K562 (cell line): ENCODE measurements around the gene IFT25. TPM values are rescaled to one million over a fixed set of nuclear protein-coding genes. Genes with fewer than 3 reads are reported as not detected.

Experiments
- CHD2 ChIP-seq: IDR thresholded peaks from 2 replicates; pipeline ENCODE4 v1.6.1; 2011; ENCODE audit warnings: low read depth, low read length
- CSDE1 ChIP-seq, 2 experiments: fragments of 450-650 bp; IDR thresholded peaks; 2 replicates each; pipeline ENCODE4 v1.6.1; 2016; ENCODE audit warnings: mild to moderate bottlenecking in 1 of 2
- MTA2 ChIP-seq: fragments of 450-650 bp; IDR thresholded peaks from 2 replicates; pipeline ENCODE4 v1.6.1; 2016; ENCODE audit warnings: low read depth
- RBM17 ChIP-seq: fragments of 200-400 bp; formaldehyde crosslinking; IDR thresholded peaks from 2 replicates; pipeline ENCODE4 v1.6.1; 2017; ENCODE audit warnings: low read depth, mild to moderate bottlenecking, low read length, borderline replicate concordance
- RBM34 ChIP-seq: fragments of 200-400 bp; formaldehyde crosslinking; IDR thresholded peaks from 2 replicates; pipeline ENCODE4 v1.6.1; 2018; ENCODE audit warnings: low read length, borderline replicate concordance; ENCODE audit not compliant: insufficient read depth
- SAFB ChIP-seq: fragments of 200-400 bp; formaldehyde crosslinking; IDR thresholded peaks from 2 replicates; pipeline ENCODE4 v1.6.1; 2017; ENCODE audit warnings: low read depth, low read length, borderline replicate concordance
- TCF3 ChIP-seq: sonication (generic); formaldehyde crosslinking; IDR thresholded peaks from 2 replicates; pipeline ENCODE4 v1.4.0; 2020; ENCODE audit warnings: mild to moderate bottlenecking, missing genetic modification reagents
- ZNF280B ChIP-seq: fragments of 250-450 bp; sonication (Bioruptor Pico); IDR thresholded peaks from 2 replicates; pipeline ENCODE4 v1.5.1; 2021; ENCODE audit warnings: mild to moderate bottlenecking
- ZNF324 ChIP-seq: fragments of 250-450 bp; sonication (Bioruptor Pico); IDR thresholded peaks from 2 replicates; pipeline ENCODE4 v1.4.0; 2020; ENCODE audit warnings: mild to moderate bottlenecking
- ZNF395 ChIP-seq: fragments of 200-800 bp; sonication (Bioruptor generic); IDR thresholded peaks from 2 replicates; pipeline ENCODE4 v1.6.1; 2017; ENCODE audit warnings: missing genetic modification characterization, missing compliant biosample characterization
- ZNF408 ChIP-seq: fragments of 250-450 bp; sonication (Bioruptor Pico); IDR thresholded peaks from 2 replicates; pipeline ENCODE4 v1.4.0; 2020; ENCODE audit warnings: low read depth, mild to moderate bottlenecking, moderate library complexity
- polyA plus RNA-seq, 8 experiments: library from polyadenylated mRNA; depleted of rRNA in 4 of 8; stranded (reverse) in 5 of 8; unstranded in 3 of 8; fragments of >200 nt; fragmentation: Nextera tagmentation in 2 of 8; fragmentation: Illumina TruSeq in 1 of 8; extraction: Ambion mirVana in 2 of 8; extraction: Trizol in 1 of 8; gene quantifications; 2 replicates each; pipeline versions ENCODE4 v1.2.1 to v1.2.3, GENCODE V29; 2011 to 2014; ENCODE audit warnings: inconsistent platforms in 1 of 8, missing spikeins in 1 of 8
- total RNA-seq, 7 experiments: library from RNA; depleted of rRNA in 6 of 7; stranded (reverse); fragments of >200 nt in 6 of 7; fragmentation: Illumina TruSeq in 2 of 7; extraction: Trizol in 2 of 7; gene quantifications; 2 replicates each; pipeline versions ENCODE4 v1.2.1 to v1.2.3, GENCODE V29; 2011 to 2021; ENCODE audit warnings: low replicate concordance in 1 of 7
- TF ChIP-seq, protein P1 (sequence below): fragments of 200-600 bp; sonication (generic); IDR thresholded peaks from one replicate; pipeline ENCODE4 v1.6.1; 2012; ENCODE audit warnings: mild to moderate bottlenecking, low read depth, low read length, inconsistent platforms

Gene IFT25
- total and polyA plus RNA-seq, 9 of the 15 experiments (the other 6 are each of a cell fraction or from before 2014, with no cell fraction given): 93.6 to 209 (median 167) TPM

- TF ChIP-seq, protein P1, sequence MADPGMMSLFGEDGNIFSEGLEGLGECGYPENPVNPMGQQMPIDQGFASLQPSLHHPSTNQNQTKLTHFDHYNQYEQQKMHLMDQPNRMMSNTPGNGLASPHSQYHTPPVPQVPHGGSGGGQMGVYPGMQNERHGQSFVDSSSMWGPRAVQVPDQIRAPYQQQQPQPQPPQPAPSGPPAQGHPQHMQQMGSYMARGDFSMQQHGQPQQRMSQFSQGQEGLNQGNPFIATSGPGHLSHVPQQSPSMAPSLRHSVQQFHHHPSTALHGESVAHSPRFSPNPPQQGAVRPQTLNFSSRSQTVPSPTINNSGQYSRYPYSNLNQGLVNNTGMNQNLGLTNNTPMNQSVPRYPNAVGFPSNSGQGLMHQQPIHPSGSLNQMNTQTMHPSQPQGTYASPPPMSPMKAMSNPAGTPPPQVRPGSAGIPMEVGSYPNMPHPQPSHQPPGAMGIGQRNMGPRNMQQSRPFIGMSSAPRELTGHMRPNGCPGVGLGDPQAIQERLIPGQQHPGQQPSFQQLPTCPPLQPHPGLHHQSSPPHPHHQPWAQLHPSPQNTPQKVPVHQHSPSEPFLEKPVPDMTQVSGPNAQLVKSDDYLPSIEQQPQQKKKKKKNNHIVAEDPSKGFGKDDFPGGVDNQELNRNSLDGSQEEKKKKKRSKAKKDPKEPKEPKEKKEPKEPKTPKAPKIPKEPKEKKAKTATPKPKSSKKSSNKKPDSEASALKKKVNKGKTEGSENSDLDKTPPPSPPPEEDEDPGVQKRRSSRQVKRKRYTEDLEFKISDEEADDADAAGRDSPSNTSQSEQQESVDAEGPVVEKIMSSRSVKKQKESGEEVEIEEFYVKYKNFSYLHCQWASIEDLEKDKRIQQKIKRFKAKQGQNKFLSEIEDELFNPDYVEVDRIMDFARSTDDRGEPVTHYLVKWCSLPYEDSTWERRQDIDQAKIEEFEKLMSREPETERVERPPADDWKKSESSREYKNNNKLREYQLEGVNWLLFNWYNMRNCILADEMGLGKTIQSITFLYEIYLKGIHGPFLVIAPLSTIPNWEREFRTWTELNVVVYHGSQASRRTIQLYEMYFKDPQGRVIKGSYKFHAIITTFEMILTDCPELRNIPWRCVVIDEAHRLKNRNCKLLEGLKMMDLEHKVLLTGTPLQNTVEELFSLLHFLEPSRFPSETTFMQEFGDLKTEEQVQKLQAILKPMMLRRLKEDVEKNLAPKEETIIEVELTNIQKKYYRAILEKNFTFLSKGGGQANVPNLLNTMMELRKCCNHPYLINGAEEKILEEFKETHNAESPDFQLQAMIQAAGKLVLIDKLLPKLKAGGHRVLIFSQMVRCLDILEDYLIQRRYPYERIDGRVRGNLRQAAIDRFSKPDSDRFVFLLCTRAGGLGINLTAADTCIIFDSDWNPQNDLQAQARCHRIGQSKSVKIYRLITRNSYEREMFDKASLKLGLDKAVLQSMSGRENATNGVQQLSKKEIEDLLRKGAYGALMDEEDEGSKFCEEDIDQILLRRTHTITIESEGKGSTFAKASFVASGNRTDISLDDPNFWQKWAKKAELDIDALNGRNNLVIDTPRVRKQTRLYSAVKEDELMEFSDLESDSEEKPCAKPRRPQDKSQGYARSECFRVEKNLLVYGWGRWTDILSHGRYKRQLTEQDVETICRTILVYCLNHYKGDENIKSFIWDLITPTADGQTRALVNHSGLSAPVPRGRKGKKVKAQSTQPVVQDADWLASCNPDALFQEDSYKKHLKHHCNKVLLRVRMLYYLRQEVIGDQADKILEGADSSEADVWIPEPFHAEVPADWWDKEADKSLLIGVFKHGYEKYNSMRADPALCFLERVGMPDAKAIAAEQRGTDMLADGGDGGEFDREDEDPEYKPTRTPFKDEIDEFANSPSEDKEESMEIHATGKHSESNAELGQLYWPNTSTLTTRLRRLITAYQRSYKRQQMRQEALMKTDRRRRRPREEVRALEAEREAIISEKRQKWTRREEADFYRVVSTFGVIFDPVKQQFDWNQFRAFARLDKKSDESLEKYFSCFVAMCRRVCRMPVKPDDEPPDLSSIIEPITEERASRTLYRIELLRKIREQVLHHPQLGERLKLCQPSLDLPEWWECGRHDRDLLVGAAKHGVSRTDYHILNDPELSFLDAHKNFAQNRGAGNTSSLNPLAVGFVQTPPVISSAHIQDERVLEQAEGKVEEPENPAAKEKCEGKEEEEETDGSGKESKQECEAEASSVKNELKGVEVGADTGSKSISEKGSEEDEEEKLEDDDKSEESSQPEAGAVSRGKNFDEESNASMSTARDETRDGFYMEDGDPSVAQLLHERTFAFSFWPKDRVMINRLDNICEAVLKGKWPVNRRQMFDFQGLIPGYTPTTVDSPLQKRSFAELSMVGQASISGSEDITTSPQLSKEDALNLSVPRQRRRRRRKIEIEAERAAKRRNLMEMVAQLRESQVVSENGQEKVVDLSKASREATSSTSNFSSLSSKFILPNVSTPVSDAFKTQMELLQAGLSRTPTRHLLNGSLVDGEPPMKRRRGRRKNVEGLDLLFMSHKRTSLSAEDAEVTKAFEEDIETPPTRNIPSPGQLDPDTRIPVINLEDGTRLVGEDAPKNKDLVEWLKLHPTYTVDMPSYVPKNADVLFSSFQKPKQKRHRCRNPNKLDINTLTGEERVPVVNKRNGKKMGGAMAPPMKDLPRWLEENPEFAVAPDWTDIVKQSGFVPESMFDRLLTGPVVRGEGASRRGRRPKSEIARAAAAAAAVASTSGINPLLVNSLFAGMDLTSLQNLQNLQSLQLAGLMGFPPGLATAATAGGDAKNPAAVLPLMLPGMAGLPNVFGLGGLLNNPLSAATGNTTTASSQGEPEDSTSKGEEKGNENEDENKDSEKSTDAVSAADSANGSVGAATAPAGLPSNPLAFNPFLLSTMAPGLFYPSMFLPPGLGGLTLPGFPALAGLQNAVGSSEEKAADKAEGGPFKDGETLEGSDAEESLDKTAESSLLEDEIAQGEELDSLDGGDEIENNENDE: no peak
- no peak for TF ChIP-seq RBM34
- TF ChIP-seq ZNF324 (CRISPR knock-in tag): no peak
- TF ChIP-seq RBM17: no peak
- TF ChIP-seq TCF3 (CRISPR knock-in tag): no peak
- no peak for TF ChIP-seq ZNF395 (CRISPR knock-in tag)
- peak; percentile 85; the same call in 1 of the 2 replicates for TF ChIP-seq SAFB
- no peak for TF ChIP-seq ZNF408 (CRISPR knock-in tag)
- TF ChIP-seq MTA2: no peak
- no peak for TF ChIP-seq CHD2
- TF ChIP-seq ZNF280B: no peak
- TF ChIP-seq CSDE1 (IDR thresholded peaks at IDR 0.05): no peak
These were observed 1.0 kb upstream of the IFT25 start, which contains the start of gene LRRC42 (continued) for GRCh38 chr1:53946252-53947171.
